Spleen (tissue), 7 donors: Measurements from ENCODE around the gene TREM1.

Experiments
- POLR2A ChIP-seq, 3 donors: fragments of 450-650 bp; IDR thresholded peaks; one replicate each; pipeline ENCODE4 v1.5.1; 2017; ENCODE audit warnings: antibody characterized with exemption in 3 of 3, mild to moderate bottlenecking in 1 of 3
- POLR2AphosphoS5 ChIP-seq, 3 donors: sonication (generic); formaldehyde crosslinking; IDR thresholded peaks; one replicate each; pipeline ENCODE4 v1.5.1; 2017; ENCODE audit warnings: antibody characterized with exemption in 3 of 3
- TF ChIP-seq, protein P1 (sequence below), 11 experiments: fragments of 200-600 bp in 7 of 11; fragments of 450-650 bp in 4 of 11; sonication (generic) in 4 of 11; IDR thresholded peaks in 8 of 11; conservative IDR thresholded peaks in 3 of 11; 1 replicate in 7 of 11; 2 replicates in 4 of 11; pipeline versions ENCODE4 v1.4.0 to v1.8.0; 2016 to 2021; ENCODE audit warnings: antibody characterized with exemption in 11 of 11, inconsistent platforms in 4 of 11, mild to moderate bottlenecking in 1 of 11
- donor health status: DM: no; HTN: no; CAD: no; lungs with moderate emphysema.
- donor health status: DM: no; HTN: no; CAD: no.
- donor health status: DM: no; HTN: no; CAD: no.

DNA sequence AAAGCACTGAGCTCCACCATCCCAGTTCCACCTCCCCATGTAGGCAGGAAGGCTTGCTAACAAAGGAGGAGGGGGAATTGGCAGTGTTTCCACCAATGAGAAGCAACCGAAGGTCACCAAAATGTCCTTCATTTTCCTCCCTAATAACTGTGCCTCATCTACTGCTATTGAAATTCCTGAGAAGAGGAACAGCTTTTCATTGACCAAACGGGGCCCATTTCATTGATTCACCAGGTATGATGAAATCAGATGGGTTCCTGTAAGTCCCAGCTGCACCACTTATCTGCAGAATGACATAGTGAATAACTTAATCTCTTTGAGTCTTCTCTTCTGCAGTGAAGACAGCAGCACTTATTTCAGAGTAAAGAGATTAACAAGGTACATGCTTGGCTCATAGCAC is 17.3 kb downstream of the TREM1 start:
- TF ChIP-seq, protein P1, sequence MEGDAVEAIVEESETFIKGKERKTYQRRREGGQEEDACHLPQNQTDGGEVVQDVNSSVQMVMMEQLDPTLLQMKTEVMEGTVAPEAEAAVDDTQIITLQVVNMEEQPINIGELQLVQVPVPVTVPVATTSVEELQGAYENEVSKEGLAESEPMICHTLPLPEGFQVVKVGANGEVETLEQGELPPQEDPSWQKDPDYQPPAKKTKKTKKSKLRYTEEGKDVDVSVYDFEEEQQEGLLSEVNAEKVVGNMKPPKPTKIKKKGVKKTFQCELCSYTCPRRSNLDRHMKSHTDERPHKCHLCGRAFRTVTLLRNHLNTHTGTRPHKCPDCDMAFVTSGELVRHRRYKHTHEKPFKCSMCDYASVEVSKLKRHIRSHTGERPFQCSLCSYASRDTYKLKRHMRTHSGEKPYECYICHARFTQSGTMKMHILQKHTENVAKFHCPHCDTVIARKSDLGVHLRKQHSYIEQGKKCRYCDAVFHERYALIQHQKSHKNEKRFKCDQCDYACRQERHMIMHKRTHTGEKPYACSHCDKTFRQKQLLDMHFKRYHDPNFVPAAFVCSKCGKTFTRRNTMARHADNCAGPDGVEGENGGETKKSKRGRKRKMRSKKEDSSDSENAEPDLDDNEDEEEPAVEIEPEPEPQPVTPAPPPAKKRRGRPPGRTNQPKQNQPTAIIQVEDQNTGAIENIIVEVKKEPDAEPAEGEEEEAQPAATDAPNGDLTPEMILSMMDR (IDR thresholded peaks at IDR 0.05 in 8 of 11, conservative IDR thresholded peaks at IDR 0.05 in 3 of 11): no peak
- TF ChIP-seq POLR2AphosphoS5 (IDR thresholded peaks at IDR 0.05): no peak
- TF ChIP-seq POLR2A (IDR thresholded peaks at IDR 0.05): no peak
